Measurements from ENCODE around the gene DUSP22.
"Not testable (repeated sequence)": the region's sequence is repeated elsewhere in the genome, so short reads cannot be mapped to it uniquely, and the experiment has no call there.

The DUSP22 gene

DNA sequence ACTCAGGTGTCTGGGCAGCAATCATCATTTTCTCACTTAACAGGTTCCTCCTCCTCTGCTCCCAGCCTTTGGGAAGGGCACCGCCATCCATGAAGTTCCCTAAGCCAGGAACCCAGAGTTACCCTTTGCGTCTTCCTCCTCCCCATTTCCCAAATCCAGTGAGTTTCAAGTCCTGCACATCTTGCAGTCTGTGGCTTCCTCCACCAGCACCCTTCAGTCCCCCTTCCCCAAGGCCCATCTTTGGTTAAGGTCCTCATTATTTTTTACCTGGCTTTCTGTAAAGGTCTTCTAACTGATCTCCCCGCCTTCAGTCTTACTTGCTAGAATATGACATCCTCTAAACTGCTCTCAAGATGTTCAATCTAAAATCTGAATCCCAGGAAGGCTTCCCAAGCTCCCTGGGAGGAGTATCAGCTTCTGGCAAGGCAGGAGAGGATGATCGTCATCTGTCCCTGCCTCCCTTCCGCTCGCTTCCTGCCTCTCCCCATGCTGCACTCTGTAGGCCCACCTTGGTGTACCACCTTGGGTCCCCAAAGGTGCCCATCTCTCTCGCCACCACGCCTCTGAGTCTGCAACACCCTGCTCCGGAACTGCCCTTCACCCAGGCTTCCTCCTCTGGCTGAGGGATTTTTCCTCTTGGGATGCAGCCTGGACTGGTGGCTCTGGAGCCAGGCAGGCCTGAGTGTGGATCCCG is 11.4 kb upstream of the DUSP22 start:
- no peak for DNase-seq

- no peak for DNase-seq
These were observed 10.7 kb upstream of the DUSP22 start for GRCh38 chr6:281469-282103.

DNA sequence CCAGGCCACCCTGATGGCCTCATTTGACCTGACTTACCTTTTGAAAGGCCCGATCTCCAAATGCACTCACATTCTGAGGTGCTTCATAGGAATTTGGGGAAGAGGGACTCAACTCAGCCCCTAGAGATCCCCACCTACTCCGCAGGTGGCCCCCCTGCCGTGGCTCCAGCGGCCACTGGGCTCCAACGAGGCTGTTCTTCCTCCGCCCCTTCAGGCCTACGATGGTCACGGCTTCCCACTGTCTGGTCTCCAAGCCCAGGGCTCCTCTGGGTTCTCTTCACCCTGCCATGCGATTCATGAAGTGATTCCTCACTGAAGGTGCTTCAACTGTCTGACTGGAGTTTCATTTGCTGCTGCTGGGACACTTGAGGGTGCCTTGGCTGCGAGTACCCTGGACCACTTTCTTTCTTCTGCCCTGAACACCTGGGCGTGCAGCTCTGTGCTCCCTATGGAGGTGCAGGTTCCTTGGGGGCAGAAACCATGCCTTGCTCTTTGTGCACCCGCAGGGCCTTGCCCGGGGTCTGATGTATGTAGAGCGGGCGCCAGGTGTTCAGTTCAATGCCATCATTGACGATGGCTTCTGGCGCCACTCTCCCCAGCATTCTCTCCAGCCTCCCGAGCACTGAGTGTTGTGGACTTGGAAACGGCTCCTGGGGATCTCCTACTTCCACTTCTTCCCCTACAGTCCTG is 10.0 kb upstream of the DUSP22 start:
- DNase-seq: no peak

- no peak for DNase-seq
These were observed 9.3 kb upstream of the DUSP22 start for GRCh38 chr6:282867-283416.

DNA sequence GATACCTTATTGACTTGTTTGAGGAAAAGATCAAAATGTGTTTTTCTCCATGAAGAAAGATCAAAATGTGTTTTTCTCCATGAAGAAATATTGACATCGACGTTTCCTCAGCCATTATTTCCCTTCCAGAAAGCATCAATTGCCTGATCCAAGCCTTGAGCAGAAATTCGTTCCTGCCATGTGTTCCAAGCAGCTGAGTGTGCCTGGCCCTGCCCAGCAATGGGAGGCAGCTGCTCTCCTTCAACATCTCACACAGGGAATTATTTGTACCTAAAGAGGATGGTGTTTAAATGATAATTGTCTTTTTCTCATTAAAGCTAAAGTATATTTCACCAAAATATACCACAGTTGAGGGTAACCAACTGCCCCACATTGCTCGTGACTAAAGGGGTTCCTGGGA is 7.8 kb upstream of the DUSP22 start:
- DNase-seq: no peak

- no peak for DNase-seq
These were observed 7.1 kb upstream of the DUSP22 start for GRCh38 chr6:285030-285771.

- DNase-seq: not testable (repeated sequence)
These were observed 6.4 kb upstream of the DUSP22 start for GRCh38 chr6:285902-286301.

DNA sequence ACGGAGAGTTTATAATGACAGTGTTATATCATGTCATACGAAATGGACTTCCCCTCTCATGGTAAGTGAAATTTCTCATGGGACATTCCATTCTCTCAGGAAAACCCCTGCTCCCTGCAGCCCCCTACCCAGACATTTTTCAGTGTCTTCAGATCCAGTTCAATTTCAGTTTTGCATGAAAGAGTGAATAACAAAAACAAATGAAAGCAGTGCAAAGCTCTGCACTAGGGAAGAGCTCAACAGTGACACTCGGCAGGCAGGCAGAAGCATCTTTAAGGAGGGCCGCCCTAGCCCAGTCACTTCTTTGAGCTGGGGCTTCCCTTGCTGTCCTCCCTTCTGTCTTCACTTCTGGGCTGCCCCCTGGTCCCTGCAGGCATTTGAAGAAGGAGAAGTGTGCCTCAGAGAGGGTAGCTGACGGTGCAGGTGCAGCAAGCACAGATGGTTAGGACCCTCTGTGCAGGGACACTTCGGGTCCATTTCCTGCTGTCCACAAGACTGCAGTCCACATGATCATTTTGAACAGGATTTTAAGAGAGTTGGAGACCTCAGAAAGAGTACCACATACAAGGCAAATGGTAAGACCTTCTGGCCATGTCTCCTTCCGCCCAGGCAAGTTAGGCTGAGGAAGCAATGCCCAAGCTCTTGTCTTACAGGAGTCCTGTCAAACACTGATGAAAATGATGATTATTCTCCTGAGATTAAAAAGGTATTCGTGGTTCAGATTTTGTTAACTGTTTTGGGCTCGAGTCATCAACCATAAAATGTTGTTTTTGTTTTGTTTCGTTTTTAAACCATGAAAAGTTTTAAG is 5.4 kb upstream of the DUSP22 start:
- DNase-seq: no peak

GRCh38 chr6:287489-287860 is 4.8 kb upstream of the DUSP22 start:
- DNase-seq: no peak

GRCh38 chr6:288866-289265 is 3.4 kb upstream of the DUSP22 start:
- no peak for DNase-seq

- DNase-seq: no peak
These were observed 2.0 kb upstream of the DUSP22 start for GRCh38 chr6:290111-290922.

DNA sequence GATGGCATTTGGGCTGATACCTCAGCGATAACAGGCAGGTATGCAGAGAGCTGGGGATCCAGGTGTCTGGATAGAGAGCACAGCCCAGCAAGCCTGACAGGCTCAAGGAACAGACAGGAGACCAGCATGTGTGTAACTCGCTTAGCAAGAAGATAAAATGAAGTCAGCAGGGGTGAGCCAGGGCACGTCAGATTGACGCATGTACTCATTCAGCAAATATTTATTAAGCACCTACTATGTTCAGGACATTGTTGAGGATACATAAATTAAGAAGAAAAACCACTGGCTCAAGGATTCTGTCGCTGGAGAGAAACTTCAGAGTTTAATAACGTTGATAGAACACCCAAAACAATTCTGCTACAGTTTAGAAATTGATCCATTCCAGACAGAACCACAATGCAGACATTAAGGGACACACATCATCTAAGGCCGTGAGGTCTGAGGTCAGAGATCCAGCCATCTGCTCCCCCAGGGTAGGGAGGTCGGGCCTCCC is 1.0 kb upstream of the DUSP22 start:
- DNase-seq: no peak

DNA sequence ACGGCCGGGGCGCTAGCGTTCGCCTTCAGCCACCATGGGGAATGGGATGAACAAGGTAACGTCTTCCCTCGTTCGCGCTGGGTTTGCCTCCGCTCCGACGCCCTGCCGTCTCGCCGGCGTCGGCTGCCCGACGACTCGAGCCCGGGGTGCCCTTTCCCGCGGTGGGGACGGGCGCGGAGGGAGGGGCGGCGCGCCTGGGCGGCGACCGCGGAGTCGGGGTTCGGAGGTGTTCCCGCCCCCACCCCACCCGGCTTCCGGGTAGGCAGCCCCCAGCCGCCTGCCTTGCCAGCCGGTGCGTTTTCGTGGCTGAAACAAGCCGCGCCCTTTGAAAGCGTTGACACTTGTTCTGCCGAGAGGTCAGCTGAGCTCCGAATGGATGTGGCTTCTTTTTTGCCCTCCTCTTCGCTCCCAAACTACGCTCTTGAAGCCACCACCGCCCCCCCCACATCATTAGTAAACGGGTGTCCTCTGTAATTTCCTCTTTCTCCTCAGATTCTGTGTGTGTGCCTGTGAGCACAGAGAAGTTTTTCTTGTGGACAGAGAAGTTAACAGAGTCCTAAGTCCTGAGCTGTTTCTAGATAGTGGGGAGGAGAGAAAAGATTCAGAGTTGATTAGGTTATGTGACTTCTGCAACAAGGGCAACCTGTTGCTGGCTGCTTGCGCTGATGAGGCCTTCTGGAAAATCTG is 362 bp downstream of the DUSP22 start:
- no peak for DNase-seq

GRCh38 chr6:293193-294174 is 1.2 kb downstream of the DUSP22 start:
- no peak for DNase-seq

DNA sequence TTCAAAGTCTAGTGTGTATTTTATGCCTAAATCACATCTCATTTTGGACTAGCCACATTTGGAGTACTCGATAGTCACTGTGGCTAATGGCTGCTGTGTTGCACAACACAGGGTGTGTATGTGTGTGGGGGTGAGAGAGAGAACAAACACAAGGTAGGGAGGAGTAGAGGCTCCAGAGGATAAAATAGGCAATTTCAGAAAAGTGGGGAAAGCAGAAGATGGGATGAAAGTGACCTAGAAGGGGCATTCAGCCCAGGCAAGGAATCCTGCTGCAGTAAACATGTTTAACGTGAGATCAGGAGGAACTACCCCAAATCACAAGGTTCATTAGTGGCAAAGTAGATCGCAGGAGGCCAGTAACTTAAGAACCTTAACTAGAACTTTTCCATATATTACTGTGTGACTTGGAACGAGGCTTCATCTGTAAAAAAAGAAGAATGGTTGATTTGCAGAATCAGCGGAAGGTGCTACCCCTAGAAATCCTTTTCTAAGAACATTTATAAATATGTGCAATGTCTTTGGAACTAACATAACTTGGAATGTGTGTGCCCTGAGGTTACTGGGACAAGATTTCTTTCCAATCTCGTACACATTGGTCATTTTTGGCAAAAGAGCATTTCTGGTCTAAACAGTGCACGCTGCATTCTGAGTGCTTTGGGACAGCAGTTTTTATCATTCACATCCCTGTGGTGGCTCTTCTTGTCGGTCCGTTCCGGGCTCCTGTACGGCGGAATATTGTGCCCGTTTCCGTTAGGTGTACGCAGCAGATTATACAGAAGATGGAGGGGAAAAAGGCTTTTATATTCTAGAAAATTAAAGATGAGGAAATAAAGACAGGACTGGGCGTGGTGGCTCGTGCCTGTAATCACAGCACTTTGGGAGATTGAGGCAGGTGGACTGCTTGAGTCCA is 2.6 kb downstream of the DUSP22 start:
- DNase-seq: no peak

DNA sequence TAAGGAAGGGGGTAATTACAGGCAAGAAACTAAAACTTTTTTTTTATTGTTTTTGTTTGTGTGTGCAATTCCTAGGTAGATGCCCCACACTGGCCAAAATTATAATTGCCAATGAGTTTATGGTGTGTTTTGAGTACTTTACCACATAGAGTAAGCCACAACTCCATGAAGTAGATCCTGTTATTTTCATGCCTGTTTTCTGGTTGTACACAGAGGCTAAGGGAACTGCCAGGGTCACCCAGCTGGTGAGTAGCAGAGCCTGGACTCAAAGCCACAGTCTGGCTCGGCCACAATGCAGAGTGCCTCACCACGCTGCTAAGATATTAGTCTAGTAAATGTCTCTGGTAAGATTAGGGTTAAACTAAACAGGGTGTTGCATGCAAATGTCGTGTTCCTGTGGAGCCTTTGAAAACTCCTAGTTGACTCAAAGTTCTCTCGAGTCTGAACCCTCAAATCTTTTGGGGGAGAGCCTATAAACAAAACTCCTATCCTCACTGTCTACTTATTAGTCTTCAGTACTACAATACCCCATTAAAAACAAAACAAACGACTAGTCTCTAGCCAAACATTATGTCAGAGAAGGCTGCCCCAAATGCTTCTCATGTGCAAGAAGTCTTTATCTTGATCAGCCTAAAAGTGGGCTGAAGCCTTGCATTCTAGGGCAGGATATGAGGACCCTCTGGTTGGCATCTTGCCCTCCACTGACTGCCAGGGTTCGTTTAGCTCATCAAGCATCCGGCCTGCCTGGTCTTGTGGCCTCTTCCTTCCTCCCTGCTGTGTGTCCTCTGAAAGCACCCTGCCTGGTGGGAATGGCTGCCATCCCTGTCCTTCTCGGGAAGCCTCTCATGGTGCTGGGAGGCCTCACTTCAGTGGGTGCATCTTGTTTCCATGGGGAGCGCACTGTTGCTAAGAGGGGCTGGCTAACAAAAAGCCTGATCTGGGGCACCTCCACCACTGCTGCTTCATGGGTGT is 4.2 kb downstream of the DUSP22 start:
- no peak for DNase-seq

All from NCI-H526 treated with DMSO at 0.1 percent for 48 hours (cell line).